HL-60 (cell line): ENCODE data around the gene TMEM108.

ENCODE experiments used
- DNase-seq, 2 experiments: peaks; one replicate each; pipeline ENCODE4 v3.0.0-alpha.2; 2010 to 2020; ENCODE audit warnings: low read depth in 1 of 2, low spot score in 1 of 2
- H3K27ac ChIP-seq: fragments of 250-450 bp; sonication (Bioruptor Pico); replicated peaks from 2 replicates; pipeline ENCODE4 v1.5.1; 2020; ENCODE audit warnings: mild to moderate bottlenecking, moderate library complexity
- H3K27me3 ChIP-seq: fragments of 250-450 bp; sonication (Bioruptor Pico); 2 replicates; pipeline ENCODE4 v1.5.1; 2021; ENCODE audit warnings: mild to moderate bottlenecking, moderate library complexity; ENCODE audit not compliant: insufficient read depth, poor library complexity, severe bottlenecking
- H3K4me3 ChIP-seq: replicated peaks from 2 replicates; pipeline ENCODE4 v1.5.1; 2011; ENCODE audit warnings: mild to moderate bottlenecking, control low read depth, low read length; ENCODE audit not compliant: insufficient read depth
- CTCF ChIP-seq: IDR thresholded peaks from one replicate; pipeline ENCODE4 v1.5.1; 2011; ENCODE audit warnings: low read length, control low read depth, inconsistent platforms; ENCODE audit not compliant: insufficient read depth
- GABPA ChIP-seq: IDR thresholded peaks from 2 replicates; pipeline ENCODE4 v1.6.1; 2012; ENCODE audit warnings: low read depth
- POLR2AphosphoS5 ChIP-seq: IDR thresholded peaks from 2 replicates; pipeline ENCODE4 v1.6.1; 2012; ENCODE audit warnings: low read depth
- REST ChIP-seq: IDR thresholded peaks from 2 replicates; pipeline ENCODE4 v1.6.1; 2012; ENCODE audit warnings: low read depth; ENCODE audit not compliant: insufficient replicate concordance
- SPI1 ChIP-seq: IDR thresholded peaks from 2 replicates; pipeline ENCODE4 v1.6.1; 2012; ENCODE audit warnings: low read depth, mild to moderate bottlenecking, borderline replicate concordance

TMEM108 gene

GRCh38 chr3:133367403-133367802 lies 329.2 kb downstream of the TMEM108 start:
- DNase-seq: no peak
- TF ChIP-seq POLR2AphosphoS5: no peak
- no peak for TF ChIP-seq SPI1
- peaks cover 7% of the 10 kb centered on the region for H3K27me3 ChIP-seq
- H3K4me3 ChIP-seq: no peak overlapping the region
- no peak overlapping the region for H3K27ac ChIP-seq

DNA sequence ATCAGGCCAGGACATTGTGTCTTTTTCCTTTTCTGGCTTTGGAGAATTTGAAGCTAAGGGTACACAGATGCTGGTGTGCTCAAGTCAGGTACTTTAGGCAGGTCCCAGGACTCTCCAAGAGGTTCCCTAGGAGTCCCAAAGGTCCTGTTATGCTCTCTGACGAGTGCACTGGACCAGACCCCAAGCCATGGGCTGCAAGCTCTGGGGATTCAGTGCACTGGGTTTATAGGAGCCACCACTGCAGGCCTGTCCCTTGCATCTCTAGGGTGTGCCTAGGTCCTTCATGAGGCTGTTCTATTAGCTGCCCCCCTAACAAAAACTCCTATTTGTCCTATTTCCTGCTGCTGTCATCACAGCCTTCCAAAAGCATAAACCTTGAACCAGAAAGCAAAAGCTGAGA lies 329.8 kb downstream of the TMEM108 start:
- Histone ChIP-seq H3K27ac (no peak overlapping the region), H3K4me3 (no peak overlapping the region), H3K27me3 (peaks cover 7% of the 10 kb centered on the region)
- TF ChIP-seq SPI1 (no peak), GABPA (no peak), POLR2AphosphoS5 (no peak), REST (no peak), CTCF (no peak)
- DNase-seq: no peak

DNA sequence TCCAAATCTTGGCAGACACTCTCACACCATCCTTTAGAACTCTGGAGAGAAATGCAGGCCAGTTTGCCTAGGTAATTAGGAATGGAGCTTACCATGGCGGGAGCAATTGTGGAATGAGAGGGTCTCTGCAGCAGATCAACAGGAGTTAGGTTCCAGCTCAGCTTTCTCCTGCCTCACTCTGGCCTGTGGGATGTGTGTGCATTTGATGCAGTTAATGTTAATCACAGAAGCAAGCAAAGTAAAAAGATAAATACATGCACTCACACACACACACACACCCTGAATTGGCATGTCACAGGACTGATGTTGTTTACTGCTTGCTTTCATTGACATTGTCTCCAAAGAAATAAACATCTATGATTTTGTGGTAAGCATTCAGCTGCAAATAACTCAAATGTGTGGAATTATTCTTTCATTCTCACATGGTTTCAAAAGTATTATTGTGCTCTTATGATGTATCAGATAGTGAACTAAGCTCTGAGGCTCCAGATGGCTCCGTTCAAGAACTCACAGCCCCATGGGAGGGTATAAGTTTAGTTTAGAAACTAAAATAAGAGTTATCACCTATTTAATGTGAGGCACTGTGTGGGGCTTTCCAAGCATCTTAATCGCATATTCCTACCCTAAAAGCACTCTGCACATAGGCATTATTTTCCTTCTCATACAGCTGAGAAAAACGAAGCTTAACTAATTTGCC lies 330.3 kb downstream of the TMEM108 start:
- Histone ChIP-seq H3K4me3 (no peak overlapping the region), H3K27ac (no peak overlapping the region), H3K27me3 (peaks cover 7% of the 10 kb centered on the region)
- DNase-seq: no peak
- no peak for TF ChIP-seq POLR2AphosphoS5
- no peak for TF ChIP-seq CTCF
- TF ChIP-seq GABPA: no peak
- TF ChIP-seq REST: no peak
- no peak for TF ChIP-seq SPI1

DNA sequence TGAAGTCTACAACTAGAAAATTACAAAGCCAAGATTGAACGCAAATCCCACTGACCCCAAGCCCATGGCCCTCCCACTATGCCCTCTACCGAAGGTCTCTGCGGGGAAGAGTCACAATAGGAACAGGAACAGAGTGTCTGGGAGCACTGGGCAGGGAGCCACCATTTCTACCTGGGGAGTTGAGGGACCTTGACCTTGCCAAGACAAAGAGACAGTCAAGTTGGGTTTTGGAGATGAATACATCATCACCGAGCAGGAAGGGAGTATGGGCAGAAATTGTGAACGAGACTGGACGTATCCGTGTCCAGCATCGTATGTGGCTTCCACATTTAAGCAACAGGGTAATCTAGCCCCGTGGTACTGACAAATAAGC lies 330.9 kb downstream of the TMEM108 start:
- Histone ChIP-seq H3K27me3 (peaks cover 7% of the 10 kb centered on the region), H3K27ac (no peak overlapping the region), H3K4me3 (no peak overlapping the region)
- no peak for DNase-seq
- TF ChIP-seq CTCF (no peak), POLR2AphosphoS5 (no peak), GABPA (no peak), REST (no peak), SPI1 (no peak)
